ENCODE results near the gene INPP5A. TPM values are rescaled to one million over a fixed set of nuclear protein-coding genes. Genes with fewer than 3 reads are reported as not detected.
A peak's percentile ranks its signal among the peaks of the same experiment; 100 is the strongest.

The INPP5A gene
- total and polyA plus RNA-seq, 4 donors, result 12.4 to 39.9 (median 28.2) TPM

DNA sequence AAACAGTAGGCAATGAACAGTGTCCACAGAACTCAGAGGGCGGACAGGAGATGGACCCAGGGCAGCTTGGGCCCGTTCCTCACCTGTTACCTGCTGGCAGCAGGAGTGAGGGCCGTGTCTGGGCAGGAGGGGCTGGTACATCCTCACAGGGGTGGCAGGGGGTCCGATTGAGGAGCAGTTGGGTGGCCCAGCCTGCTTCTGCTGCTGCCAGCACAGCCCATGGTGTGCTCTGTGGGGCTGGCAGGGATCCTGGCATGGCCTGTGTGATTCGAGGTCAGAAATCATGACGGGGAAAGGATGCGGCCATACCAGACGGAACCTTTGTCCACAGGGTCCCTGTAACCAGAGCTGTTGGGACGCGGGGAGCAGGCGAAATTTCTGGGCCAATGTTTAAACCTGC is 49.6 kb downstream of the INPP5A start:
- Histone ChIP-seq H3K9me3 (ENCODE audit: control insufficient read depth in 4 of 4, insufficient read depth in 3 of 4, low read length in 3 of 4) (no peaks in the 10 kb centered on the region), H3K4me1 (ENCODE audit: control insufficient read depth in 5 of 5, insufficient read depth in 5 of 5, low read length in 5 of 5) (peaks cover 24 to 81% (median 34%) of the 10 kb centered on the region in 5 donors), H3K27ac (ENCODE audit: low read depth in 1 of 2, low read length in 1 of 2) (peak overlapping the region in 1 of 2 donors; percentile 35), H3K9ac (ENCODE audit: insufficient read depth in 1 of 2, low read length in 2 of 2) (no peak overlapping the region), H3K4me3 (no peak overlapping the region), H3K36me3 (ENCODE audit: control insufficient read depth in 4 of 4, insufficient read depth in 4 of 4, low read length in 4 of 4) (peaks cover 0 to 1% (median 0%) of the 10 kb centered on the region in 4 donors), H3K27me3 (ENCODE audit: control insufficient read depth in 3 of 3, insufficient read depth in 3 of 3, low read length in 2 of 3) (no peaks in the 10 kb centered on the region)
- ATAC-seq (ENCODE audit: insufficient read depth, low FRiP score), result no peak
- TF ChIP-seq, protein P1, sequence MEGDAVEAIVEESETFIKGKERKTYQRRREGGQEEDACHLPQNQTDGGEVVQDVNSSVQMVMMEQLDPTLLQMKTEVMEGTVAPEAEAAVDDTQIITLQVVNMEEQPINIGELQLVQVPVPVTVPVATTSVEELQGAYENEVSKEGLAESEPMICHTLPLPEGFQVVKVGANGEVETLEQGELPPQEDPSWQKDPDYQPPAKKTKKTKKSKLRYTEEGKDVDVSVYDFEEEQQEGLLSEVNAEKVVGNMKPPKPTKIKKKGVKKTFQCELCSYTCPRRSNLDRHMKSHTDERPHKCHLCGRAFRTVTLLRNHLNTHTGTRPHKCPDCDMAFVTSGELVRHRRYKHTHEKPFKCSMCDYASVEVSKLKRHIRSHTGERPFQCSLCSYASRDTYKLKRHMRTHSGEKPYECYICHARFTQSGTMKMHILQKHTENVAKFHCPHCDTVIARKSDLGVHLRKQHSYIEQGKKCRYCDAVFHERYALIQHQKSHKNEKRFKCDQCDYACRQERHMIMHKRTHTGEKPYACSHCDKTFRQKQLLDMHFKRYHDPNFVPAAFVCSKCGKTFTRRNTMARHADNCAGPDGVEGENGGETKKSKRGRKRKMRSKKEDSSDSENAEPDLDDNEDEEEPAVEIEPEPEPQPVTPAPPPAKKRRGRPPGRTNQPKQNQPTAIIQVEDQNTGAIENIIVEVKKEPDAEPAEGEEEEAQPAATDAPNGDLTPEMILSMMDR (IDR thresholded peaks at IDR 0.05; ENCODE audit: control extremely low read depth, extremely low read depth), result no peak
- DNase-seq, result peak in 1 of 3 donors; percentile 18
- WGBS, 2 donors, result 92 to 94% methylated on average over 11 of the region's 11 CpGs

DNA sequence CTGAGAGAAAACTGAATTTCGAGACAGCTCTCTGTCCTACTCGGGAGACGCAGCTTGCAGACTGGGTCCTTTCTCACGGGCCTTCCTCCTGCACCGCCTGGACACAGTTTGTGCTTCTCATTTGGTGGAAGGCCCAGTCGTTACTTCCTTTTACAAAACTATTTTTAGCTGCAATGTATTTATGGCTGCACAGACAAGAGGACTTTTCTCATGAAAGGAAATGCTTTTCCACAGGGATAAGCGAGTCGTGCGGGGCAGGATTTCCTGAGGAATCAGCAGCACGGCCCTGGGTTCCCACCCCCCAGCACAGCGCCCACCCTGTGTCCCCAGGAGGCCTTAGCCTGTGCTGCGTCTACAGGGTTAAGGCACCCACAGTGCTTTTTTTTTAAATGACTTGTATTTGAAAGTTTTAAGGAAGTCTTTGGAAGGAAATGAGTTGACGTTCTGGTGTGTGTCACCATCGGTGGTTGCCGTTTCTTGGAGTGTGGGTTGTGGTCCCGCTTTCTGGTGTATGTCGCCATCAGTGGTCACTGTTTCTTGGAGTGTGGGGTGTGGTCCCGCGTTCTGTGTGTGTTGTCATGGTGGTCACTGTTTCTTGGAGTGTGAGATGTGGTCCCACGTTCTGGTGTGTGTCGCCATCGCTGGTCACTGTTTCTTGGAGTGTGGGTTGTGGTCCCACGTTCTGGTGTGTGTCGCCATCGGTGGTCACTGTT is 50.9 kb downstream of the INPP5A start:
- H3K36me3 ChIP-seq (ENCODE audit: control insufficient read depth in 4 of 4, insufficient read depth in 4 of 4, low read length in 4 of 4), result no peaks in the 10 kb centered on the region
- peak overlapping the region; percentile 57 to 60 for H3K27ac ChIP-seq (ENCODE audit: low read depth in 1 of 2, low read length in 1 of 2)
- no peaks in the 10 kb centered on the region for H3K9me3 ChIP-seq (ENCODE audit: control insufficient read depth in 4 of 4, insufficient read depth in 3 of 4, low read length in 3 of 4)
- TF ChIP-seq, protein P1 (IDR thresholded peaks at IDR 0.05; ENCODE audit: control extremely low read depth, extremely low read depth), result no peak
- peak overlapping the region in 1 of 2 donors; percentile 42 for H3K9ac ChIP-seq (ENCODE audit: insufficient read depth in 1 of 2, low read length in 2 of 2)
- no peak overlapping the region for H3K4me3 ChIP-seq
- peaks cover 24 to 76% (median 31%) of the 10 kb centered on the region in 5 donors for H3K4me1 ChIP-seq (ENCODE audit: control insufficient read depth in 5 of 5, insufficient read depth in 5 of 5, low read length in 5 of 5)
- WGBS, 2 donors, result 21 to 32% methylated on average over 25 of the region's 25 CpGs
- no peaks in the 10 kb centered on the region for H3K27me3 ChIP-seq (ENCODE audit: control insufficient read depth in 3 of 3, insufficient read depth in 3 of 3, low read length in 2 of 3)
- peak; percentile 70 for ATAC-seq (ENCODE audit: insufficient read depth, low FRiP score)
- peak; percentile 46 to 84 (median 69) for DNase-seq

DNA sequence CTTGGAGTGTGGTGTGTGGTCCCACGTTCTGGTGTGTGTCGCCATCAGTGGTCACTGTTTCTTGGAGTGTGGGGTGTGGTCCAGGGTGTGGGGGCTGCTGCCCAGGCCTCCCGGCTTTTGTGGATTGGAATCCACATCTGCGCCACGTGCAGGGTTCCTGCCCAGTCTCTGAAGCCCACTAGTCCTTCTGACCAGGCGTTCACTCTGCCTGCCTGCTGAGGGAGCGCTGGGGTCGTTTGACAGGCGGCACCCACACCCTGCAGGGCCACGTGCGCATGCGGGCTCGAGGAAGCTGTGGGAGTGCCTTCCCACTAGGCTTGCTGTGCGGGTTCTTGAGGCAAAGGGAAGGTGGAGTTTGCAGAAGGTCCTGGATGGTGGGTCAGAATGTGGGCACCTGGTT is 51.4 kb downstream of the INPP5A start:
- no peak for DNase-seq
- 32 to 50% methylated on average over 14 of the region's 14 CpGs for WGBS, 2 donors
- H3K27me3 ChIP-seq (ENCODE audit: control insufficient read depth in 3 of 3, insufficient read depth in 3 of 3, low read length in 2 of 3), result no peaks in the 10 kb centered on the region
- H3K9me3 ChIP-seq (ENCODE audit: control insufficient read depth in 4 of 4, insufficient read depth in 3 of 4, low read length in 3 of 4), result no peaks in the 10 kb centered on the region
- no peak for ATAC-seq (ENCODE audit: insufficient read depth, low FRiP score)
- no peaks in the 10 kb centered on the region for H3K36me3 ChIP-seq (ENCODE audit: control insufficient read depth in 4 of 4, insufficient read depth in 4 of 4, low read length in 4 of 4)
- peak overlapping the region; percentile 57 to 60 for H3K27ac ChIP-seq (ENCODE audit: low read depth in 1 of 2, low read length in 1 of 2)
- H3K9ac ChIP-seq (ENCODE audit: insufficient read depth in 1 of 2, low read length in 2 of 2), result peak overlapping the region in 1 of 2 donors; percentile 42
- H3K4me3 ChIP-seq, result no peak overlapping the region
- TF ChIP-seq, protein P1 (IDR thresholded peaks at IDR 0.05; ENCODE audit: control extremely low read depth, extremely low read depth), result no peak
- H3K4me1 ChIP-seq (ENCODE audit: control insufficient read depth in 5 of 5, insufficient read depth in 5 of 5, low read length in 5 of 5), result peaks cover 22 to 76% (median 31%) of the 10 kb centered on the region in 5 donors
